Stomach smooth muscle (tissue), 2 donors: Measurements from ENCODE around the gene TRAPPC2.

Experiments
- H3K27ac ChIP-seq: one replicate; pipeline ENCODE4 v1.7.0; 2013; ENCODE audit warnings: mild to moderate bottlenecking, low read length, inconsistent platforms
- H3K27me3 ChIP-seq, 2 donors: one replicate each; pipeline ENCODE4 v1.7.0; 2013; ENCODE audit warnings: low read length in 2 of 2; ENCODE audit not compliant: insufficient read depth in 2 of 2, control insufficient read depth in 1 of 2
- H3K36me3 ChIP-seq, 2 donors: one replicate each; pipeline ENCODE4 v1.7.0; 2013; ENCODE audit warnings: low read length in 2 of 2; ENCODE audit not compliant: control insufficient read depth in 2 of 2, insufficient read depth in 2 of 2
- H3K4me1 ChIP-seq: one replicate; pipeline ENCODE4 v1.7.0; 2013; ENCODE audit warnings: low read length; ENCODE audit not compliant: control insufficient read depth, insufficient read depth
- H3K4me3 ChIP-seq, 2 donors: one replicate each; pipeline ENCODE4 v1.7.0; 2013; ENCODE audit warnings: low read length in 2 of 2
- H3K9ac ChIP-seq, 2 donors: one replicate each; pipeline ENCODE4 v1.7.0; 2013; ENCODE audit warnings: low read length in 2 of 2, mild to moderate bottlenecking in 1 of 2
- H3K9me3 ChIP-seq, 2 donors: one replicate each; pipeline ENCODE4 v1.7.0; 2013; ENCODE audit warnings: low read length in 2 of 2; ENCODE audit not compliant: control insufficient read depth in 2 of 2
- donor health status: healthy.
- donor health status: Pancreatic carcinoma.

The TRAPPC2 gene

DNA sequence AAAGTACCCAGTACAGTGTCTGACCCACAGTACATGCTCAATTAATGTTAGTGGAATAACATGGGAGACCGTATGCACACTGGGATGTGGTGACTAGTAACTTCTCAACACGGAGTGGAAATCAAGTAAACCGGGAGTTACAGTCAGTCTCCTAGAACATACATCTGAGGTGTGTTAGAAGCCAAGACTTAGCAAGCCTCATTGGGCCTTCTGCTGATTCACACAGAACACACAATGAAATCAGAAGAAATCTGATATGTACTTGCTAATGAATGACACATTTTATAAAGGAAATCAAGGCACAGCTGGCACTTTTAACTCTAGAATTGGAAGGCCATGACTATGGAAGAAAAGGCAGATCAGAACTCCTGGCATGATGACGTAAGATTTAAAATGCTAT lies 13.0 kb downstream of the TRAPPC2 start:
- Histone ChIP-seq H3K27me3 (no peaks in the 10 kb centered on the region), H3K9me3 (no peaks in the 10 kb centered on the region), H3K36me3 (peaks cover 6 to 8% of the 10 kb centered on the region in 2 donors), H3K9ac (no peak overlapping the region), H3K4me3 (no peak overlapping the region), H3K27ac (peak overlapping the region; percentile 64), H3K4me1 (peaks cover 16% of the 10 kb centered on the region)

DNA sequence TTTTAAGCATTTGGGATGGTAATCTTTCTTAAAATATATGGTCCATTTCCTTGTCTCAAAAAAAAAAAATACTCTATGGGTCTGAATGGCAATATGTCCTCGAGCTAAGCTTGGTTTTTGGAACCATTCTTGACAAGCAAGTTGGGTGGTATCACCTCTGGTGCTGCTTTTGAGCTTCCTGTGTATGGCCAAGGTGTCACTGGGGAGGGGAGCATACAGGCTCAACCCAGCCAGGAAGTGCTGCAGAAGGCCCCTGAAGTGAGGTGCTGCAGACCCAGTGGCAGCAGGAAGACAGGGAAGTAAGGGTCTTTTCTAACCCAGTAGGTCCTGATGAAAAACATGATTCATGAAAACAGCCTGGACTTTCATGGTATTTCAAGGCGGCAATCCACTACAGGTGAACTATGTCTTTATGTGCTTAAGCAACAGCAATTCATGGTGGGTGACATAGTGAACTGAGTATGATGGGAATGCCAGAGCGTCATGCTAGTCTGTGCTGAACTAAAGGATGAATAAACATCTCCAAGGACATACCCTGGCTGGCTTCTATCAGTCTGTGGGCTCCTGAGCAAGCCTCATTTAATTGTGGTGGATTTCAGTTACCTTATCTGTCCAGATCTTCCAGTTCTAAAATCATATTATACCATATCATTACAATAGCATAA lies 15.1 kb downstream of the TRAPPC2 start:
- Histone ChIP-seq H3K9ac (no peak overlapping the region), H3K36me3 (peaks cover 8 to 14% of the 10 kb centered on the region in 2 donors), H3K27ac (peak overlapping the region; percentile 24), H3K4me1 (peaks cover 16% of the 10 kb centered on the region), H3K9me3 (no peaks in the 10 kb centered on the region), H3K4me3 (no peak overlapping the region), H3K27me3 (no peaks in the 10 kb centered on the region)

DNA sequence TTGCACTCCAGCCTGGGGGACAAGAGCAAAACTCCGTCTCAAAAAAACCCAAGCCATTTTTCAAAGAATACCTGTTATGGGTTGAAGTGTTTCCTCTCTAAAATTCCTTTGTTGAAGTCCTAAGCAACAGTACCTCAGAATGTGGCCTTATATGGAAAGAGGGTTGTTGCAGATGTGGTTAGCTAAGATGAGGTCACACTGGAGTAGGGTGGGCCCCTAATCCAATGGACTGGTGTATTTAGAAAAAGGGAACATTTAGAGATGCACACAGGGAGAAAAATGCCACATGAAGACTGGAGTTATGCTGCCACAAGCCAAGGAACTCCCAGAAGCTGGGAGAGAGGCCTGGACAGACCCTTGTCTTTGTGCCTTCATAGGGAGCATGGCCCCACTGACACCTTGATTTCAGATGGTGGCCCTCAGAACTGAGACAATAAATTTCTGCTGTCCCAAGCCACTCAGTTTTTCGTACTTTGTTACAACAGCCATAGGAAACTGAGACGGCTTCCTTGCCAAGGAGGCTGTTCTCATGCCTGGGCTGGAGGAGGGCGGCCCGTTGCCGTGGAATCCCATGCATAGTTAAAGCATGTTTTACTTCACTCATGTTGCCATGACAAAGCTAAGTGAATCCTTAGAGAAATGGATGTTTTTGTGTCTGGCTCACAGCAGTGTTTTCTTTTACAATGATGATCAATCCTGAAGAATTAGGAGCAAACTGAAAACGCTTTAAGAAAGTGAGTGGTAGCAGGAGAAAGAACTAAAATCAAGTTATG lies 16.5 kb downstream of the TRAPPC2 start:
- no peaks in the 10 kb centered on the region for H3K9me3 ChIP-seq
- H3K4me3 ChIP-seq: no peak overlapping the region
- H3K9ac ChIP-seq: no peak overlapping the region
- peaks cover 8 to 14% of the 10 kb centered on the region in 2 donors for H3K36me3 ChIP-seq
- H3K4me1 ChIP-seq: peaks cover 16% of the 10 kb centered on the region
- H3K27ac ChIP-seq: peak overlapping the region; percentile 49
- H3K27me3 ChIP-seq: no peaks in the 10 kb centered on the region

DNA sequence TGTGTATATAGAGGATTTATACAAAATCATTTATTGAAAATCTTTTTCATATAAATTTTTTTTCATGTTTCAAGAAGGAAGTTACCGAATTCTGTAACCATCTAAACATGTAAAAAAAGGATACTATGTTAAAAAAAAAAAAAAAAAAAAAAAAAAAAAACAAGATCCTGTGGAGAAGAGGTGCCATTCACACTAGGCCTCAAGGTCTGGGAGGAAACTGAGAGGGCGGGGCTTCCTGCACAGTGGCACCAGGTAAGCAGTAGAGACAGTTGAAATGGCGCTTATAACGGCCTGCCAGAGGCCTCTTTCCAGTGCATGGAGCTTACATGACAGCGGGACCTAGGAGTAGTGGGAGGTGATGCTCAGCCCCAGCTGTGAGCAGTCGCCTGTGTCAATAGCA lies 17.5 kb downstream of the TRAPPC2 start:
- Histone ChIP-seq H3K9ac (no peak overlapping the region), H3K4me3 (no peak overlapping the region), H3K4me1 (peaks cover 12% of the 10 kb centered on the region), H3K36me3 (peaks cover 8 to 14% of the 10 kb centered on the region in 2 donors), H3K27ac (no peak overlapping the region), H3K9me3 (no peaks in the 10 kb centered on the region), H3K27me3 (no peaks in the 10 kb centered on the region)

DNA sequence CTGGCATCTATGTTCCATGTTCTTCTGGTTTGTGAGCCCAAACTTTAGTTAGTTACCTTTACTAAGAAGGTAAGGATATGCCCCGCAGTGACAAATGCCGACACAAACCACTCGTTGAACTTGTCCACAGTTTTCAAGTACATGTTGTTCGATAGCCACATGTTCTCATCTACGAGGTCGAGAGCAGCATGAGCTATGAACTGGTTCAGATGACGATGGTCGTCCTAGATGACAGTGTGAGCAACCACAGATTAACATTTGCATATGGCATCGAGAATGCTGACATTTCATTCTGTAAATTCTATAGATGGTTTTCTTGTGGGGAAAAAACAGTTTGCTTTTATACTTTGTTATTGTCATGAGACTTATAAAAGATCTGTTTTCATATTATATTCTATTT lies 18.0 kb downstream of the TRAPPC2 start:
- no peaks in the 10 kb centered on the region for H3K27me3 ChIP-seq
- no peak overlapping the region for H3K27ac ChIP-seq
- H3K9me3 ChIP-seq: no peaks in the 10 kb centered on the region
- peaks cover 12% of the 10 kb centered on the region for H3K4me1 ChIP-seq
- no peak overlapping the region for H3K4me3 ChIP-seq
- no peak overlapping the region for H3K9ac ChIP-seq
- H3K36me3 ChIP-seq: peaks cover 8 to 14% of the 10 kb centered on the region in 2 donors

DNA sequence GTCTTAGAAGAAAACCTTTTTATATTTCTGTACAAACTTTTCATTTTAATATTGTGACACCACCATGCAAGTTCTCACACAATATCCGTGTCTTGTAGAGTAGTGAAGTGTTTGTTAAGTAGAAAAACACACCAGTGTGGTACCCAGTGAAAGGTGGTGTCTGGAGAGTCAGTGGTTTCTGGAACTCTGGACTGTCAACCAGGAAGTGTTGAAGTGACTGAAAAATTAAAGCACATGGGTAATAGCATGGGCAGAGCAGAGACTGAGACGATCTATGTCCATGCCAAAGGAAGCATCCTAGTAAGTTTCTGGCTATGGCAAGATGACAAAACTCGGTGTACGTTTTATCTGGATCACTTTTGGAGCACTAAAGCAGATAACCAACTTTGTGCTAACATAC lies 23.3 kb downstream of the TRAPPC2 start:
- no peak overlapping the region for H3K9ac ChIP-seq
- H3K9me3 ChIP-seq: no peaks in the 10 kb centered on the region
- no peak overlapping the region for H3K4me3 ChIP-seq
- H3K36me3 ChIP-seq: peaks cover 2 to 12% of the 10 kb centered on the region in 2 donors
- H3K27ac ChIP-seq: no peak overlapping the region
- H3K27me3 ChIP-seq: no peaks in the 10 kb centered on the region
- no peaks in the 10 kb centered on the region for H3K4me1 ChIP-seq

DNA sequence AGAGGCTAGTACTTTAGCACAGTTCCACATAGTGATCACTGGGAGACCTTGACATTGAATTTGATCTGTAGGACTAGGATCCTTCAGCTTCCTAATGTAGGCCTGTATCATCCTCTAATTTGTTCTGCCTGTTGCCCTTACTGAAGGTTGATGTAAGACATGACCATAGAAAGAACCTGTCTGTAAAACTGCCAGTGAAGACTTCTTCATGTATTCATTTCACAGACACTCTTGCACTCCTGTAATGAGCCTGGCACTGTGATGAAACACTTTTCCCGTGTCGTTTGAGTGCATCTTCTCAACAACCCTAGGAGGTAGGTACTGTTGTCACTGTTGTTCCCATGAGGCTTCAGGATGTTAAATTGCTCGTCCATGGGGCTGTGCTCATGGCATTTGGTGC lies 30.8 kb downstream of the TRAPPC2 start:
- H3K27me3 ChIP-seq: peaks cover 0 to 5% of the 10 kb centered on the region in 2 donors
- peak overlapping the region; percentile 8 for H3K27ac ChIP-seq
- H3K9me3 ChIP-seq: no peaks in the 10 kb centered on the region
- H3K4me1 ChIP-seq: peaks cover 8% of the 10 kb centered on the region
- H3K36me3 ChIP-seq: peaks cover 0 to 6% of the 10 kb centered on the region in 2 donors
- no peak overlapping the region for H3K4me3 ChIP-seq
- H3K9ac ChIP-seq: no peak overlapping the region

DNA sequence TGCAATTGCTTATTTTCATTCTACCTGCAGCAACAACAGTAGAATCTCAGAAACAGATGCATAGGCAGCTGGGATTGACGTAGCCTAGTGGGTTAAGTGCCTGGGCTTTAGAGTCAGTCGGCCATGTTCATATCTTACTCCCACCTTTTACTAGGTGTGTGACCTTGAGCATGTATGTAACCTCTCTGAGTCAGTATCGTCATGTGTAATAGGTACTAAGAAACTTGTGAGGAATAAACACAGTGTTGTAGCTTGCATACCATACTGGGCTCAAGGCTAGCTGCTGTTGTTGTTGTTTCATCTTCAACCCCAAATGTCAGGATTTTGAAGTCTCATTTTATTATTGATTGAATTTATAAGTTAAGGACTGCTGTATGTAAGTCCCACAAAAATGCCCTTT lies 31.3 kb downstream of the TRAPPC2 start:
- Histone ChIP-seq H3K4me3 (no peak overlapping the region), H3K36me3 (peaks cover 0 to 6% of the 10 kb centered on the region in 2 donors), H3K27ac (peak overlapping the region; percentile 8), H3K9me3 (no peaks in the 10 kb centered on the region), H3K4me1 (peaks cover 8% of the 10 kb centered on the region), H3K27me3 (peaks cover 0 to 5% of the 10 kb centered on the region in 2 donors), H3K9ac (no peak overlapping the region)

DNA sequence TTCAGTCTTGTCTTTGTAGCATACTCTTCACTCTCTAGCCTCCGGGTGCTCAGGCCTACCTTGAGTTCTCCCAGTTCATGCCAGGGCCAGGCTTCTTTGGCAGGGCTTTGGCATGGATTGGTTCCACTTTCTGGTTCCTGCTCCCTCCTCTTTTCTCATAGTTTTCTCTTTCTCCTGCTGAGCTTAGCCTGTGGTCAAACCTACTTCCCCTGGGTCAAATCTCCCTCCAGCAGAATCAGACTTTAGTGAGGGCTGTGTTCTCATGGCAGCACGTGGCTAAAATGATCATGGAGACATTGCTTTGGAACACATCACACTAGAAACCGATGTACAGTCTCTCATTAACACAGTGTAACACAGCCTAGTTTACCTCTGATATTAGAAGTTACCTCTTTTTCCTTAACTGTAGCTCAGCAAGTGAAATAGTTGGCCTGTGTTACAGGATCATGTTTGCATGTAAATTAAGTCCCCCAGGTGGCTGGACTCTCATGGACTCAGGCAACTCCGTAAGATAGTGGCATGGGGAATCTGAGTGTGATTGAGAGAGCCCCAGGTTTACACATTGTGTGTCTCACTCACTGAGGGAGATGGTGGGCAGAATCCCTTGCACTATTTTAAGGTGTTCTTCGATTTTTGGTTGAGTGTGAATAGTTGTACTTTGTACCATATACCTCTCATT lies 32.2 kb downstream of the TRAPPC2 start:
- H3K4me3 ChIP-seq: no peak overlapping the region
- H3K9ac ChIP-seq: no peak overlapping the region
- peaks cover 0 to 3% of the 10 kb centered on the region in 2 donors for H3K36me3 ChIP-seq
- H3K27me3 ChIP-seq: peaks cover 0 to 5% of the 10 kb centered on the region in 2 donors
- H3K4me1 ChIP-seq: peaks cover 8% of the 10 kb centered on the region
- no peaks in the 10 kb centered on the region for H3K9me3 ChIP-seq
- no peak overlapping the region for H3K27ac ChIP-seq

DNA sequence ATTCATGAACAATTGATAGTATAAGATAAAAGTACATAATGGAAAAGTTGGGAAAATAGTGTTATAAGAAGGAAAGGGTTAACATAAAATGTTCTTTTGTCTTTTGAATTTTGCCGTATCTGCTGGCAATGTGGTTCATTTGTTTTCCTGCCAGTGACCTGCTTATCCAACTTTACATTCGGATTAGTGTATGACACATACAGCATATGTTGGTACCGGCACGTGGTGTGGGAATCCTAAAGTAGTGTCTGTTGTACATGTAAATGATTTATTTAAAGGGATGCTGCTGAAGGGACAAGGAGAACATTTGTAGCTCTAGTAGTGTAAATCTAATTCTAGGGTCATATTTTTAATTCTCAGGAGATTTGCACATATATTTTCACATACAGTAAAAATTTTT lies 34.0 kb downstream of the TRAPPC2 start:
- no peak overlapping the region for H3K4me3 ChIP-seq
- no peaks in the 10 kb centered on the region for H3K9me3 ChIP-seq
- H3K4me1 ChIP-seq: peaks cover 9% of the 10 kb centered on the region
- H3K27ac ChIP-seq: no peak overlapping the region
- no peak overlapping the region for H3K9ac ChIP-seq
- peaks cover 0 to 4% of the 10 kb centered on the region in 2 donors for H3K27me3 ChIP-seq
- peaks cover 0 to 3% of the 10 kb centered on the region in 2 donors for H3K36me3 ChIP-seq
